ENCODE measurements around the gene PEMT.
"Not testable (repeated sequence)": the region's sequence is repeated elsewhere in the genome, so short reads cannot be mapped to it uniquely, and the experiment has no call there.

The PEMT gene

GRCh38 chr17:17499402-17500145, 91.9 kb downstream of the PEMT start:
- no peak for DNase-seq

- no peak for DNase-seq
Measured at GRCh38 chr17:17498606-17499301, 92.8 kb downstream of the PEMT start.

GRCh38 chr17:17497845-17498520, 93.5 kb downstream of the PEMT start:
- no peak for DNase-seq

- DNase-seq = peak in 1 of 2 experiments; percentile 39
Measured at GRCh38 chr17:17497065-17497844, 94.3 kb downstream of the PEMT start.

- peak; percentile 38 to 82 for DNase-seq
Measured at GRCh38 chr17:17496189-17497064, 95.1 kb downstream of the PEMT start, which contains the start of gene RASD1. Gene RASD1 (minus strand): TSS chr17:17496395. CDS start chr17:17496181, 214 bp downstream.

- DNase-seq = peak in 1 of 2 experiments; percentile 61
Measured at GRCh38 chr17:17495536-17496188, 95.8 kb downstream of the PEMT start.

GRCh38 chr17:17494870-17495535, 96.5 kb downstream of the PEMT start:
- peak in 1 of 2 experiments; percentile 41 for DNase-seq

GRCh38 chr17:17494499-17494869, 97.0 kb downstream of the PEMT start:
- peak in 1 of 2 experiments; percentile 30 for DNase-seq

- DNase-seq = no peak
Measured at GRCh38 chr17:17493986-17494466, 97.5 kb downstream of the PEMT start.

GRCh38 chr17:17493249-17493985, 98.1 kb downstream of the PEMT start:
- DNase-seq = no peak

- no peak for DNase-seq
Measured at GRCh38 chr17:17492571-17492970, 98.9 kb downstream of the PEMT start.

GRCh38 chr17:17492085-17492484, 99.4 kb downstream of the PEMT start:
- DNase-seq = no peak

- peak; percentile 67 to 82 for DNase-seq
Measured at GRCh38 chr17:17491546-17491988, 99.9 kb downstream of the PEMT start.

GRCh38 chr17:17491031-17491471, 100.5 kb downstream of the PEMT start:
- DNase-seq = no peak

- DNase-seq = no peak
Measured at GRCh38 chr17:17487998-17488397, 103.5 kb downstream of the PEMT start.

GRCh38 chr17:17486416-17486815, 105.1 kb downstream of the PEMT start:
- DNase-seq = not testable (repeated sequence)

GRCh38 chr17:17485420-17485819, 106.1 kb downstream of the PEMT start:
- no peak for DNase-seq

GRCh38 chr17:17484451-17484899, 107.0 kb downstream of the PEMT start:
- DNase-seq = no peak

- DNase-seq = no peak
Measured at GRCh38 chr17:17481860-17482259, 109.6 kb downstream of the PEMT start.

Measured in NCI-H526 (cell line).